Measurements from ENCODE around the gene TTC39B.

DNA sequence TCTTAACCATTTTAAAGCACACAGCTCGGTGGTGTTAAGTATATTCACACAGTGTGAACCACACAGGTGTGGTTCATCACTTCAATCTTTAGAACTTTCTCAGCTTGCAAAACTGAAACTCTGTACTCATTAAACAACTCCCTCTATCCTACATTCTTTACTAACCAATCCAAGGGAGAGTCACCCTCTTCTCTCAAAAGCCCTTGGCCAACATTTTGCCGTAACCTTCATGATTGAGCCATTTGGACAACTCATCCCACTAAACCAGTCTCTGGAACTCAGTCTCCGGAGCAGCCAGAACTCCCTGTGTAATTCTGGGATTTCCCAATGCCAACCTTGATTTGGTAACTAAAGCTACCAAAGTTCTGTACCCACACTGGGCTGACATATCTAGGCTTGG is 84.7 kb downstream of the TTC39B start:
- no peak for TF ChIP-seq CTCF (IDR thresholded peaks at IDR 0.05)
- no peak for TF ChIP-seq POLR2A (IDR thresholded peaks at IDR 0.05)
